Dermis blood vessel endothelial cell (primary cell): ENCODE results near the gene ANKS1A. TPM values are rescaled to one million over a fixed set of nuclear protein-coding genes. Genes with fewer than 3 reads are reported as not detected.
A peak's percentile ranks its signal among the peaks of the same experiment; 100 is the strongest.

Source experiments
- DNase-seq: peaks from one replicate; pipeline ENCODE4 v3.0.0; 2010
- total RNA-seq: library from RNA; depleted of rRNA; stranded (reverse); fragments of >200 nt; gene quantifications from 2 replicates; pipeline ENCODE4 v1.2.3, GENCODE V29; 2014

Gene ANKS1A
- total RNA-seq, 1 donor from 2014 or later, result 53.6 TPM

GRCh38 chr6:35057449-35058357 lies 168.6 kb downstream of the ANKS1A start:
- DNase-seq, result peak; percentile 46

- DNase-seq, result no peak
These were observed 169.3 kb downstream of the ANKS1A start for GRCh38 chr6:35058358-35058675.

- no peak for DNase-seq
These were observed 169.9 kb downstream of the ANKS1A start for GRCh38 chr6:35058865-35059522.

GRCh38 chr6:35059596-35060345 lies 170.7 kb downstream of the ANKS1A start:
- DNase-seq, result no peak

- DNase-seq, result no peak
These were observed 172.1 kb downstream of the ANKS1A start for GRCh38 chr6:35061102-35061615.

- no peak for DNase-seq
These were observed 172.8 kb downstream of the ANKS1A start for GRCh38 chr6:35061651-35062410.

- DNase-seq, result peak; percentile 43
These were observed 173.9 kb downstream of the ANKS1A start for GRCh38 chr6:35062676-35063574.

GRCh38 chr6:35063701-35064280 lies 174.7 kb downstream of the ANKS1A start:
- DNase-seq, result no peak

GRCh38 chr6:35064290-35064689 lies 175.2 kb downstream of the ANKS1A start:
- DNase-seq, result no peak

GRCh38 chr6:35064757-35065440 lies 175.8 kb downstream of the ANKS1A start:
- no peak for DNase-seq

- DNase-seq, result no peak
These were observed 176.4 kb downstream of the ANKS1A start for GRCh38 chr6:35065441-35065800.

- DNase-seq, result no peak
These were observed 176.8 kb downstream of the ANKS1A start for GRCh38 chr6:35065870-35066269.

GRCh38 chr6:35067234-35067633 lies 178.2 kb downstream of the ANKS1A start:
- no peak for DNase-seq

GRCh38 chr6:35068206-35068605 lies 179.2 kb downstream of the ANKS1A start:
- no peak for DNase-seq

GRCh38 chr6:35068644-35069043 lies 179.6 kb downstream of the ANKS1A start:
- DNase-seq, result no peak

- no peak for DNase-seq
These were observed 180.2 kb downstream of the ANKS1A start for GRCh38 chr6:35069262-35069661.

- no peak for DNase-seq
These were observed 181.1 kb downstream of the ANKS1A start for GRCh38 chr6:35070111-35070510.

GRCh38 chr6:35071347-35071994 lies 182.4 kb downstream of the ANKS1A start:
- no peak for DNase-seq

- peak; percentile 55 for DNase-seq
These were observed 183.1 kb downstream of the ANKS1A start for GRCh38 chr6:35072051-35072697.
